NCI-H748 (cell line): ENCODE measurements around the gene B4GALT7.
A peak's percentile ranks its signal among the peaks of the same experiment; 100 is the strongest.

Source experiments
- DNase-seq: peaks from one replicate; lab custom pipeline; 2025; ENCODE audit not compliant: unreplicated experiment; lab: John Stamatoyannopoulos, UW

B4GALT7 gene

GRCh38 chr5:177592905-177593304 is 7.0 kb upstream of the B4GALT7 start:
- DNase-seq, result no peak

GRCh38 chr5:177593511-177593910 is 6.4 kb upstream of the B4GALT7 start:
- DNase-seq, result no peak

- no peak for DNase-seq
Observed at GRCh38 chr5:177594071-177594470, 5.9 kb upstream of the B4GALT7 start.

- no peak for DNase-seq
Observed at GRCh38 chr5:177595026-177595585, 4.8 kb upstream of the B4GALT7 start.

- DNase-seq, result no peak
Observed at GRCh38 chr5:177595991-177596774, 3.7 kb upstream of the B4GALT7 start.

- DNase-seq, result no peak
Observed at GRCh38 chr5:177596775-177597238, 3.1 kb upstream of the B4GALT7 start.

- no peak for DNase-seq
Observed at GRCh38 chr5:177598477-177598876, 1.5 kb upstream of the B4GALT7 start.

- DNase-seq, result peak; percentile 48
Observed at GRCh38 chr5:177600508-177601018, 631 bp downstream of the B4GALT7 start.

GRCh38 chr5:177601126-177601525 is 1.2 kb downstream of the B4GALT7 start:
- DNase-seq, result no peak

GRCh38 chr5:177601577-177602457 is 1.9 kb downstream of the B4GALT7 start:
- DNase-seq, result peak; percentile 25

- no peak for DNase-seq
Observed at GRCh38 chr5:177602458-177602830, 2.5 kb downstream of the B4GALT7 start.

GRCh38 chr5:177603631-177604030 is 3.7 kb downstream of the B4GALT7 start:
- no peak for DNase-seq

GRCh38 chr5:177604116-177604521 is 4.2 kb downstream of the B4GALT7 start:
- DNase-seq, result no peak

GRCh38 chr5:177604656-177605055 is 4.7 kb downstream of the B4GALT7 start:
- no peak for DNase-seq

GRCh38 chr5:177605078-177605477 is 5.1 kb downstream of the B4GALT7 start:
- no peak for DNase-seq

- no peak for DNase-seq
Observed at GRCh38 chr5:177605667-177606066, 5.7 kb downstream of the B4GALT7 start.

GRCh38 chr5:177606071-177607051 is 6.4 kb downstream of the B4GALT7 start:
- no peak for DNase-seq

- no peak for DNase-seq
Observed at GRCh38 chr5:177607115-177607451, 7.2 kb downstream of the B4GALT7 start.

- DNase-seq, result peak; percentile 84
Observed at GRCh38 chr5:177607452-177608192, 7.7 kb downstream of the B4GALT7 start.
